ENCODE results near the gene ABHD6.

DNA sequence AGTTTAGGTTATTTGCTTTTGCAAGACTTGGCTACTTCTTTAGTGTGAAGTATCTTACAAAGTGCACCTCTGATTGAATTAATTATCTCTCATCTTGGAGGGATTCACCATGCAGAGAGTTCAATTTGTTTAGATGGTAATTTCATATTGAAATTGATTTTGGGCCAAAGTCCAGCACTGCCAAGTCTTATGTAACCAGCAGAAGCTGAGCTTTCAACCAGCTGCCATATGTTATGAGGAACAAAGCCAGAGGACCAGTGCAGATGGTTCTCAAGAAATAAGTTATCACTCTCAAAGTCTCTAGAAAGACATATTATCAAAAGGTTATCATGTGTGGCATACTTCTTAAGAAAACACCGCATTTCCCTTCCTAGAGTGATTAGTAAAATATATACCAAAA is 29.0 kb downstream of the ABHD6 start:
- TF ChIP-seq, protein P1, sequence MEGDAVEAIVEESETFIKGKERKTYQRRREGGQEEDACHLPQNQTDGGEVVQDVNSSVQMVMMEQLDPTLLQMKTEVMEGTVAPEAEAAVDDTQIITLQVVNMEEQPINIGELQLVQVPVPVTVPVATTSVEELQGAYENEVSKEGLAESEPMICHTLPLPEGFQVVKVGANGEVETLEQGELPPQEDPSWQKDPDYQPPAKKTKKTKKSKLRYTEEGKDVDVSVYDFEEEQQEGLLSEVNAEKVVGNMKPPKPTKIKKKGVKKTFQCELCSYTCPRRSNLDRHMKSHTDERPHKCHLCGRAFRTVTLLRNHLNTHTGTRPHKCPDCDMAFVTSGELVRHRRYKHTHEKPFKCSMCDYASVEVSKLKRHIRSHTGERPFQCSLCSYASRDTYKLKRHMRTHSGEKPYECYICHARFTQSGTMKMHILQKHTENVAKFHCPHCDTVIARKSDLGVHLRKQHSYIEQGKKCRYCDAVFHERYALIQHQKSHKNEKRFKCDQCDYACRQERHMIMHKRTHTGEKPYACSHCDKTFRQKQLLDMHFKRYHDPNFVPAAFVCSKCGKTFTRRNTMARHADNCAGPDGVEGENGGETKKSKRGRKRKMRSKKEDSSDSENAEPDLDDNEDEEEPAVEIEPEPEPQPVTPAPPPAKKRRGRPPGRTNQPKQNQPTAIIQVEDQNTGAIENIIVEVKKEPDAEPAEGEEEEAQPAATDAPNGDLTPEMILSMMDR (IDR thresholded peaks at IDR 0.05; ENCODE audit: low read length), result no peak
- TF ChIP-seq EZH2phosphoT487 (IDR thresholded peaks at IDR 0.05; ENCODE audit: low read length) (no peak), EZH2 (optimal IDR thresholded peaks at IDR 0.05; ENCODE audit: low read depth, low read length) (no peak)

Measured in MM.1S (cell line).